GM23338 (cell line): ENCODE data around the gene TMEM200C. TPM values are rescaled to one million over a fixed set of nuclear protein-coding genes. Genes with fewer than 3 reads are reported as not detected.

Source experiments
- ATAC-seq: fragments of 200-7000 bp; cut with Tn5 transposase; 3 replicates; pipeline ENCODE4 v1.9.1; 2020
- DNase-seq: peaks from one replicate; pipeline ENCODE4 v3.0.0-alpha.2; 2015; ENCODE audit warnings: low spot score
- H2AFZ ChIP-seq: fragments of 200-600 bp; sonication (generic); 2 replicates; pipeline ENCODE4 v1.8.0; 2016; ENCODE audit warnings: antibody characterized with exemption, mild to moderate bottlenecking, moderate library complexity
- H3F3A ChIP-seq: fragments of 200-600 bp; sonication (generic); replicated peaks from 2 replicates; pipeline ENCODE4 v1.8.0; 2017; ENCODE audit warnings: antibody characterized with exemption, mixed run types, low read depth
- H3K27ac ChIP-seq: fragments of 200-600 bp; sonication (generic); 2 replicates; pipeline ENCODE4 v1.6.1; 2016; ENCODE audit warnings: low read depth
- H3K27me3 ChIP-seq: fragments of 200-600 bp; sonication (generic); 2 replicates; pipeline ENCODE4 v1.8.0; 2016; ENCODE audit warnings: mild to moderate bottlenecking, mixed run types, moderate library complexity; ENCODE audit not compliant: insufficient read depth
- H3K36me3 ChIP-seq: fragments of 200-600 bp; sonication (generic); 2 replicates; pipeline ENCODE4 v1.8.0; 2016; ENCODE audit warnings: mild to moderate bottlenecking; ENCODE audit not compliant: insufficient read depth
- H3K4me1 ChIP-seq: fragments of 200-600 bp; sonication (generic); 2 replicates; pipeline ENCODE4 v1.8.0; 2016; ENCODE audit warnings: mild to moderate bottlenecking, moderate library complexity; ENCODE audit not compliant: insufficient read depth
- H3K4me2 ChIP-seq: fragments of 200-600 bp; sonication (generic); 2 replicates; pipeline ENCODE4 v1.7.1; 2017; ENCODE audit warnings: mixed run types
- H3K4me3 ChIP-seq: fragments of 200-600 bp; sonication (generic); 2 replicates; pipeline ENCODE4 v1.6.1; 2016; ENCODE audit warnings: mixed run types
- H3K79me2 ChIP-seq: fragments of 200-600 bp; sonication (generic); replicated peaks from 2 replicates; pipeline ENCODE4 v1.8.0; 2017; ENCODE audit warnings: mild to moderate bottlenecking; ENCODE audit not compliant: insufficient read depth
- H3K9me2 ChIP-seq: fragments of 200-600 bp; sonication (generic); 2 replicates; pipeline ENCODE4 v1.8.0; 2017; ENCODE audit not compliant: insufficient read depth
- H4K20me1 ChIP-seq: fragments of 200-600 bp; sonication (generic); replicated peaks from 2 replicates; pipeline ENCODE4 v1.8.0; 2017; ENCODE audit warnings: mild to moderate bottlenecking; ENCODE audit not compliant: insufficient read depth
- H3K27ac Mint-ChIP-seq: 2 replicates; pipeline ENCODE4 v1.8.0; 2020; ENCODE audit warnings: inconsistent platforms, mild to moderate bottlenecking, moderate library complexity, mixed read lengths
- H3K27me3 Mint-ChIP-seq: 3 replicates; pipeline ENCODE4 v1.8.0; 2022; ENCODE audit warnings: low read depth, mild to moderate bottlenecking, moderate library complexity, mixed read lengths, inconsistent platforms; ENCODE audit not compliant: insufficient read depth, poor library complexity
- H3K36me3 Mint-ChIP-seq: 3 replicates; pipeline ENCODE4 v1.8.0; 2021; ENCODE audit warnings: low read depth, mild to moderate bottlenecking, inconsistent platforms, moderate library complexity, mixed read lengths
- H3K4me1 Mint-ChIP-seq: 3 replicates; pipeline ENCODE4 v1.8.0; 2020; ENCODE audit warnings: mild to moderate bottlenecking, inconsistent platforms, mixed read lengths
- H3K4me3 Mint-ChIP-seq: 3 replicates; pipeline ENCODE4 v1.8.0; 2021; ENCODE audit warnings: moderate library complexity, mild to moderate bottlenecking, inconsistent platforms, mixed read lengths
- H3K9me3 Mint-ChIP-seq: 3 replicates; pipeline ENCODE4 v1.8.0; 2020; ENCODE audit warnings: moderate library complexity, mild to moderate bottlenecking, inconsistent platforms, mixed read lengths
- CREB1 ChIP-seq: fragments of 250-450 bp; sonication (Bioruptor Pico); IDR thresholded peaks from 2 replicates; pipeline ENCODE4 v1.5.0; 2020; ENCODE audit warnings: low read depth, mild to moderate bottlenecking, moderate library complexity
- EZH2phosphoT487 ChIP-seq: fragments of 200-600 bp; sonication (generic); IDR thresholded peaks from one replicate; pipeline ENCODE4 v1.8.1; 2018; ENCODE audit warnings: antibody characterized with exemption; ENCODE audit not compliant: unreplicated experiment
- NANOG ChIP-seq: IDR thresholded peaks from 2 replicates; pipeline ENCODE4 v1.6.1; 2016; ENCODE audit warnings: antibody characterized with exemption, borderline replicate concordance
- STAT1 ChIP-seq: IDR thresholded peaks from one replicate; pipeline ENCODE4 v1.6.1; 2016; ENCODE audit warnings: antibody characterized with exemption; ENCODE audit not compliant: unreplicated experiment
- ZNF114 ChIP-seq: fragments of 250-450 bp; sonication (Bioruptor Pico); IDR thresholded peaks from 2 replicates; pipeline ENCODE4 v1.5.0; 2020; ENCODE audit warnings: mild to moderate bottlenecking, moderate library complexity
- ZNF331 ChIP-seq: fragments of 250-450 bp; sonication (Bioruptor Pico); IDR thresholded peaks from 2 replicates; pipeline ENCODE4 v1.5.0; 2020; ENCODE audit warnings: low read depth, mild to moderate bottlenecking, moderate library complexity
- ZNF462 ChIP-seq: fragments of 250-450 bp; sonication (Bioruptor Pico); IDR thresholded peaks from 2 replicates; pipeline ENCODE4 v1.5.0; 2020; ENCODE audit warnings: mild to moderate bottlenecking, moderate library complexity
- polyA plus RNA-seq: library from polyadenylated mRNA; unstranded; fragments of >200 nt; fragmentation: Nextera tagmentation; extraction: Ambion mirVana; gene quantifications from 2 replicates; pipeline ENCODE4 v1.2.1, GENCODE V29; 2016
- total RNA-seq: library from RNA; depleted of rRNA; stranded (reverse); fragments of >200 nt; shearing (Covaris generic); gene quantifications from 2 replicates; pipeline ENCODE4 v1.2.3, GENCODE V29; 2014

Gene TMEM200C
- total and polyA plus RNA-seq, 2 experiments from 2014 or later = 0.53 to 6.1 TPM

- ATAC-seq (no peak), DNase-seq (no peak)
- Histone ChIP-seq H2AFZ (no peak overlapping the region), H3F3A (no peaks in the 10 kb centered on the region), H3K4me1 (no peaks in the 10 kb centered on the region), H3K36me3 (no peaks in the 10 kb centered on the region), H3K9me2 (no peaks in the 10 kb centered on the region), H3K27ac (no peak overlapping the region), H3K79me2 (no peaks in the 10 kb centered on the region), H3K27me3 (no peaks in the 10 kb centered on the region), H3K4me3 (no peak overlapping the region), H4K20me1 (no peaks in the 10 kb centered on the region), H3K4me2 (no peak overlapping the region)
- Mint-ChIP-seq H3K27me3 (peaks cover 1% of the 10 kb centered on the region), H3K4me3 (no peak overlapping the region), H3K9me3 (no peaks in the 10 kb centered on the region), H3K4me1 (peaks cover 14% of the 10 kb centered on the region; the same call in 2 of the 3 replicates), H3K36me3 (peaks cover 3% of the 10 kb centered on the region; the same call in 1 of the 3 replicates), H3K27ac (no peak overlapping the region)
- TF ChIP-seq ZNF114 (CRISPR knock-in tag) (no peak), EZH2phosphoT487 (no peak), ZNF331 (CRISPR knock-in tag) (no peak), CREB1 (no peak), NANOG (no peak), STAT1 (no peak), ZNF462 (CRISPR knock-in tag) (no peak)
These were observed 23.0 kb upstream of the TMEM200C start for GRCh38 chr18:5918205-5918858.
